Measurements from ENCODE around the gene SERPINA12.

The SERPINA12 gene

GRCh38 chr14:94464290-94464689, 45.0 kb downstream of the SERPINA12 start:
- no peak overlapping the region for H3K27ac ChIP-seq
- ChIA-PET CTCF (no interaction called here), POLR2A (ENCODE audit: low non-redundant PET) (no interaction called here)
- no peak for TF ChIP-seq CTCF (conservative IDR thresholded peaks at IDR 0.05; ENCODE audit: low read depth)
- DNase-seq (ENCODE audit: low spot score): no peak

DNA sequence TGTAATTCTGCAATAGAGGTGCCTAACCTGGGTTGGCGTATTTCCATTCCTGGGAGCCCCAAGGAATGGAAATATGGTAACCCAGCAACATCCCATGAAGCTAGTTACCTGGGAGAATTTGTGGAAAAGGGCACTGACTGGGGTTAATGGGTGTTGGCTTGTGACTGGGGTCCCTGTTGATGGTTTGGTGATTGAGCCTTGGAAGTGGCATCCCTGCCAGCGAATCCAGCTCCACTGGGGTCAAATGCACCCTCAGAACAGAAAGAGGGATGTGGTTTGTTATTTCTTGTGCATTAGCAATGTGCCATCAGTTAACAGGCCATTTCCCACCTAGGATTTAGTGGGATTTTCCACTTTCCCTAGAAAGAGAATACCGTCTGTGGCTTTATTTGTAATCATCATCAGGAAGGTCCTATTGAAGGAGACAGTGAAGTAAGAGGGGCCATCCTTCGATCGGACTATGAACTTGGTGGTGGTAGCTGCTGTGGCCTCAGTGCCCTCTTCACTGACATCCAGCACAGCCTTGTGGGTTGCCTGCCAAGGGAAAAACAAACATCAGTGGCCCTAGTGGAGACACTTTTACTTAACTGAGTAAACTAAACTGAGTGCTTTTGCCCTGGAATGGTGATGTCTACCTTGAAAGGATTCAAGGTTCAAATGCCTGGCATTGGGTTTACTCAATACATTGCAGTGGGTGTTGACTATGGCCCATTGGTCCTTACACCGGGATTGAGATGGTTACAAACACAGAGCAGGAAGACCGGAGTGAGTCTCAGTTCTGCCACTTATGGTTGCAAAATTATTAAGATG, 46.3 kb downstream of the SERPINA12 start:
- no peak for DNase-seq (ENCODE audit: low spot score)
- ChIA-PET POLR2A (ENCODE audit: low non-redundant PET) (no interaction called here), CTCF (no interaction called here)
- H3K27ac ChIP-seq: no peak overlapping the region
- TF ChIP-seq CTCF (conservative IDR thresholded peaks at IDR 0.05; ENCODE audit: low read depth): no peak

- TF ChIP-seq CTCF (conservative IDR thresholded peaks at IDR 0.05; ENCODE audit: low read depth): no peak
- no peak overlapping the region for H3K27ac ChIP-seq
- CTCF ChIA-PET: no interaction called here
- DNase-seq (ENCODE audit: low spot score): no peak
- POLR2A ChIA-PET (ENCODE audit: low non-redundant PET): no interaction called here
These were observed 47.1 kb downstream of the SERPINA12 start for GRCh38 chr14:94462219-94462551.

DNA sequence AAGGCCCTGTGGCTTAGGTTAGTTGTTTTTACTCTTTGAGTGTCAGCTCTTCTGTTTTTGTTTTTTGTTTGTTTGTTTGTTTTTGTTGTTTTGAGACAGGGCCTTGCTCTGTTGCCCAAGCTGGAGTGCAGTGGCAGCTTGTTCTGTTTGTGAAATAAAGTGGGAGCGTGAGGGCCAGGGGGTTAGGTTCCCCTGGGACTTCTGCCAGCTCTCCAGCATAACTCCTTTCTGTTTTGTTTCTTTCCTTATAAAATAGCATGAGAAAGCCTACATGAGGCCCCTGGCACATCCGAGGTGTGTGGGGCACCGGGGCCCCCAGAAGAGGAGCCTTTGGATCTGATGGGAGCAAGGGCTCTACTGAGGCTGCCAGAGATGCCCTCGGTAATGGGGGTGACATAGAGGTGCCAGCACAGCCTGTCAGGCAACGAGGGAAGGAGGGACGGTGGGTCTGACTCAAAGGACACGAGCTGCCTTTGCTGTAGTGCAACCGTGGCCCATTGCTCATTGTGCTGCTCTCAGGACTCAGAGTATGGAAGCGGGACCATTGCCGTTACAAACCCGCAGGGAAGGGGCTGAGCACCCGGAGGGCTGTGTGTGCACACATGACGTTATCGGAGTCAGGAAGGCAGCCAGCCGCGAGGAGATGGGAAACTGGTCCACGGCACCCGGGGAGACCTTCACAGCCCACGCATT, 47.6 kb downstream of the SERPINA12 start:
- no peak overlapping the region for H3K27ac ChIP-seq
- ChIA-PET POLR2A (ENCODE audit: low non-redundant PET) (no interaction called here), CTCF (no interaction called here)
- no peak for DNase-seq (ENCODE audit: low spot score)
- TF ChIP-seq CTCF (conservative IDR thresholded peaks at IDR 0.05; ENCODE audit: low read depth): no peak

DNA sequence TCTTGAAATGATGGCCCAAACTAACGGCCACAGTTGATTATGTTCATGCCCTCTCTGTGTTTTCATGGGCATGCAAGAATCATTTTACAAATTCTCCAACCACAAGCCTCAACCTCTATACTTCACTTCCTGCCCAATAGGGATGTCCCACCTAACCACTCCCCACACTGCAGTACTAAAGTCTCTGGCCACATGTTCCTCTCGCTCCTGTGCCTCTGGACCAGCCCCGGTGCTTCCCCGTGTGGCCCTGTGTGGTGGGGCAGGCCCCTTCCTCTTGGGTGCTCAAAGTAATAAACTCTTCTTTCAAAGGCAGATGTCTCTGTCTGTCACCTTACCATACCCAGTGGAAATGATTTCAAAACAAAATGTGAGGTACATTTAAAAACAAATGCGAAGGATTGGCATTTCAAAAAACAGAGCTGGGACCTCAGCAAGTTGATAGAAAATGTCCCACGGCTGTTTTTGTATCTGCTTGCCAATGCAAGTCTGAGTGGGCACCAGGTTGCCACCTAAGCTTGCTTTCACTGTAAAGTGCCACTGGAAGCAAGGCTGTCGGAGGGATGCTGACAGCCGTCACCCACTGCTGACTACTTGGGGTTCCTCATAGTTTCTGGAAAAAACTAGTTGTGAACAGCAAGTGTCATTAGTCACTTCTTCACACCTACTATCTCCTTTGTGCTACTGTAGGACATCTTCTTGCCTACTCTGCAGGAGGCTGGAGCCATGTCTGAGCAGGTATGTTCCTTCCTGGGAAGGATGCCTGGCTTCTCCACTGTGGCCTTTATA, 48.4 kb downstream of the SERPINA12 start:
- DNase-seq (ENCODE audit: low spot score): no peak
- no peak for TF ChIP-seq CTCF (conservative IDR thresholded peaks at IDR 0.05; ENCODE audit: low read depth)
- ChIA-PET POLR2A (ENCODE audit: low non-redundant PET) (no interaction called here), CTCF (no interaction called here)
- no peak overlapping the region for H3K27ac ChIP-seq

- TF ChIP-seq CTCF (conservative IDR thresholded peaks at IDR 0.05; ENCODE audit: low read depth): no peak
- peak overlapping the region; percentile 44; the same call in 1 of the 2 replicates for H3K27ac ChIP-seq
- ChIA-PET CTCF (no interaction called here), POLR2A (ENCODE audit: low non-redundant PET) (interaction anchor here (0.6 kb wide), 1 partner anchor 40 kb away, joined by 4 read pairs; no protein-coding TSS in a partner anchor)
- no peak for DNase-seq (ENCODE audit: low spot score)
These were observed 50.6 kb downstream of the SERPINA12 start for GRCh38 chr14:94458558-94459205.
